Esophagus (tissue), 2 donors: ENCODE data around the gene SLC44A4. TPM values are rescaled to one million over a fixed set of nuclear protein-coding genes. Genes with fewer than 3 reads are reported as not detected.

Experiments used
- H3K27ac ChIP-seq, 2 donors: one replicate each; pipeline ENCODE4 v1.5.1; 2013; ENCODE audit warnings: low read depth in 2 of 2, mild to moderate bottlenecking in 2 of 2, inconsistent platforms in 1 of 2, low read length in 1 of 2, moderate library complexity in 1 of 2
- H3K27me3 ChIP-seq, 2 donors: one replicate each; pipeline ENCODE4 v1.6.1; 2013; ENCODE audit warnings: low read length in 2 of 2, control low read depth in 1 of 2, mild to moderate bottlenecking in 1 of 2; ENCODE audit not compliant: insufficient read depth in 2 of 2, control insufficient read depth in 1 of 2
- H3K36me3 ChIP-seq, 2 donors: one replicate each; pipeline ENCODE4 v1.6.1; 2013; ENCODE audit warnings: low read length in 1 of 2; ENCODE audit not compliant: control insufficient read depth in 2 of 2, insufficient read depth in 2 of 2
- H3K4me1 ChIP-seq, 2 donors: one replicate each; pipeline ENCODE4 v1.6.1; 2013; ENCODE audit warnings: low read length in 1 of 2; ENCODE audit not compliant: control insufficient read depth in 2 of 2, insufficient read depth in 2 of 2
- H3K4me3 ChIP-seq, 2 donors: one replicate each; pipeline ENCODE4 v1.5.1; 2013; ENCODE audit warnings: low read length in 2 of 2, mild to moderate bottlenecking in 2 of 2, low read depth in 1 of 2, moderate library complexity in 1 of 2
- H3K9me3 ChIP-seq, 2 donors: one replicate each; pipeline ENCODE4 v1.6.1; 2013; ENCODE audit warnings: mild to moderate bottlenecking in 2 of 2, low read depth in 1 of 2, low read length in 1 of 2, moderate library complexity in 1 of 2; ENCODE audit not compliant: control insufficient read depth in 2 of 2, insufficient read depth in 1 of 2
- WGBS, 2 donors: extraction: QIAGEN DNeasy Blood & Tissue Kit; methylation state at CpG; one replicate each; pipeline ENCODE4 v1.1.7; 2013; 5-methylcytosine and 5-hydroxymethylcytosine counted together
- polyA plus RNA-seq, 2 donors: library from polyadenylated mRNA; stranded (reverse); fragments of 200-250 nt; gene quantifications; one replicate each; pipeline ENCODE4 v1.2.3, GENCODE V29; 2013
- donor health status: healthy with polysubstance abuse.
- donor health status: Bipolar disorder and iron deficiency.

SLC44A4 gene
- polyA plus RNA-seq, 2 donors: 0.19 to 0.33 TPM

GRCh38 chr6:31836047-31836473 lies 42.7 kb downstream of the SLC44A4 start:
- Histone ChIP-seq H3K36me3 (peaks cover 0 to 14% of the 10 kb centered on the region in 2 donors), H3K27ac (peak overlapping the region; percentile 26 to 91), H3K9me3 (no peaks in the 10 kb centered on the region), H3K27me3 (no peaks in the 10 kb centered on the region), H3K4me1 (peaks cover 0 to 10% of the 10 kb centered on the region in 2 donors), H3K4me3 (peak overlapping the region; percentile 33 to 68)
- 9% methylated on average over 14 of the region's 14 CpGs for WGBS, 2 donors

- 0 to 1% methylated on average over 59 of the region's 59 CpGs for WGBS, 2 donors
- peak overlapping the region; percentile 91 to 97 for H3K27ac ChIP-seq
- peaks cover 0 to 10% of the 10 kb centered on the region in 2 donors for H3K4me1 ChIP-seq
- H3K27me3 ChIP-seq: no peaks in the 10 kb centered on the region
- peak overlapping the region; percentile 68 to 97 for H3K4me3 ChIP-seq
- H3K9me3 ChIP-seq: no peaks in the 10 kb centered on the region
- peaks cover 0 to 14% of the 10 kb centered on the region in 2 donors for H3K36me3 ChIP-seq
Observed at GRCh38 chr6:31834367-31835250, 44.2 kb downstream of the SLC44A4 start.

GRCh38 chr6:31831350-31832215 lies 47.2 kb downstream of the SLC44A4 start:
- H3K4me3 ChIP-seq: peak overlapping the region in 1 of 2 donors; percentile 89
- H3K27ac ChIP-seq: peak overlapping the region; percentile 66 to 70
- H3K4me1 ChIP-seq: peaks cover 0 to 7% of the 10 kb centered on the region in 2 donors
- no peaks in the 10 kb centered on the region for H3K36me3 ChIP-seq
- no peaks in the 10 kb centered on the region for H3K9me3 ChIP-seq
- WGBS, 2 donors: 52 to 55% methylated on average over 15 of the region's 15 CpGs
- no peaks in the 10 kb centered on the region for H3K27me3 ChIP-seq

- WGBS, 2 donors: 27 to 28% methylated on average over 6 of the region's 6 CpGs
- no peaks in the 10 kb centered on the region for H3K36me3 ChIP-seq
Observed at GRCh38 chr6:31830886-31831335, 47.9 kb downstream of the SLC44A4 start.

GRCh38 chr6:31829633-31830283 lies 49.0 kb downstream of the SLC44A4 start:
- Histone ChIP-seq H3K9me3 (no peaks in the 10 kb centered on the region), H3K36me3 (no peaks in the 10 kb centered on the region), H3K27ac (peak overlapping the region; percentile 8 to 65), H3K4me3 (peak overlapping the region; percentile 56 to 89), H3K4me1 (peaks cover 0 to 5% of the 10 kb centered on the region in 2 donors), H3K27me3 (no peaks in the 10 kb centered on the region)
- 0 to 2% methylated on average over 12 to 15 of the region's 15 CpGs for WGBS, 2 donors

More at GRCh38 chr6:31830886-31831335, 47.9 kb downstream of the SLC44A4 start:
- Histone ChIP-seq H3K4me3 (peak overlapping the region; percentile 53 to 89), H3K4me1 (peaks cover 0 to 5% of the 10 kb centered on the region in 2 donors), H3K27me3 (no peaks in the 10 kb centered on the region), H3K9me3 (no peaks in the 10 kb centered on the region), H3K27ac (peak overlapping the region; percentile 43 to 89)

- peak within 1 kb of the TSS; percentile 77 to 84 for H3K4me3 ChIP-seq
- H3K4me1 ChIP-seq: peaks cover 0 to 5% of the 10 kb centered on the region in 2 donors
- 0 to 1% methylated on average over 48 to 52 of the region's 56 CpGs for WGBS, 2 donors
Observed at GRCh38 chr6:31827286-31828079, 51.3 kb downstream of the SLC44A4 start, which contains the start of gene HSPA1B. HSPA1B (plus strand) TSS chr6:31827738; CDS start chr6:31827951, 213 bp downstream.

GRCh38 chr6:31826793-31827285 lies 52.0 kb downstream of the SLC44A4 start:
- H3K4me1 ChIP-seq: peaks cover 0 to 5% of the 10 kb centered on the region in 2 donors
- WGBS, 2 donors: 1% methylated on average over 13 of the region's 13 CpGs

More at GRCh38 chr6:31827286-31828079, 51.3 kb downstream of the SLC44A4 start, which contains the start of gene HSPA1B:
- Histone ChIP-seq H3K27me3 (no peaks in the 10 kb centered on the region), H3K36me3 (no peaks in the 10 kb centered on the region), H3K27ac (peak within 1 kb of the TSS; percentile 96 to 99), H3K9me3 (no peaks in the 10 kb centered on the region)

GRCh38 chr6:31825553-31825952 lies 53.2 kb downstream of the SLC44A4 start:
- H3K4me1 ChIP-seq: peaks cover 0 to 2% of the 10 kb centered on the region in 2 donors
- peak overlapping the region; percentile 96 to 99 for H3K27ac ChIP-seq
- H3K9me3 ChIP-seq: no peaks in the 10 kb centered on the region
- H3K27me3 ChIP-seq: no peaks in the 10 kb centered on the region
- 38 to 47% methylated on average over 4 of the region's 4 CpGs for WGBS, 2 donors
- no peaks in the 10 kb centered on the region for H3K36me3 ChIP-seq
- no peak overlapping the region for H3K4me3 ChIP-seq

More at GRCh38 chr6:31826793-31827285, 52.0 kb downstream of the SLC44A4 start:
- H3K4me3 ChIP-seq: peak overlapping the region; percentile 77 to 84
- no peaks in the 10 kb centered on the region for H3K36me3 ChIP-seq
- no peaks in the 10 kb centered on the region for H3K27me3 ChIP-seq
- H3K9me3 ChIP-seq: no peaks in the 10 kb centered on the region
- H3K27ac ChIP-seq: peak overlapping the region; percentile 96 to 99
